ENCODE data around the gene AHNAK.

GRCh38 chr11:62392506-62392905, 154.1 kb downstream of the AHNAK start:
- no peak for TF ChIP-seq CTCF (IDR thresholded peaks at IDR 0.05)
- no peak for TF ChIP-seq POLR2A (IDR thresholded peaks at IDR 0.05; ENCODE audit: low read depth)

All from esophagus muscularis mucosa (tissue), 3 donors.